CD4-positive, alpha-beta T cell treated with Interleukin-2 at 100 ng/mL for 4 hours (primary cell): Measurements from ENCODE around the gene PIK3C2G.

Experiments used
- DNase-seq: peaks from one replicate; pipeline ENCODE4 v3.0.0-alpha.2; 2020; ENCODE audit warnings: low spot score

Gene PIK3C2G

DNA sequence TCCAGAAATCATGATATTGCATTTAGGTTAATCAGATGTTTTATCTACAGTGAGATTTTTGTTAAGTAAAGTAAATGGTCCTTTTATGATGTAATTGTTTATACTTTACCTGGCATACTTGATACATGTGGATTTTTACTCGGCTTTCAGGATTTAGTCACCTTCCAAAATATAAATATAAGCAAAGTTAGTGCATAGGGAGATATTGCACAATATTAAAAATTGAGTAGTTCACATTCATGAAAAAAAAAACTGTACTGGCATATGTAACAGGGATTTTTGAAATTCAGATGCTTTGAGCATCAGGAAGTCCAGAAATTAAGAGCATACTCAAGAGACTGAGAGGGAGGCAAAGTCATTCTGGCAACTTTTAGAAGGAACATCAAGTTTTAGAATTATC, 303.0 kb downstream of the PIK3C2G start:
- no peak for DNase-seq

DNA sequence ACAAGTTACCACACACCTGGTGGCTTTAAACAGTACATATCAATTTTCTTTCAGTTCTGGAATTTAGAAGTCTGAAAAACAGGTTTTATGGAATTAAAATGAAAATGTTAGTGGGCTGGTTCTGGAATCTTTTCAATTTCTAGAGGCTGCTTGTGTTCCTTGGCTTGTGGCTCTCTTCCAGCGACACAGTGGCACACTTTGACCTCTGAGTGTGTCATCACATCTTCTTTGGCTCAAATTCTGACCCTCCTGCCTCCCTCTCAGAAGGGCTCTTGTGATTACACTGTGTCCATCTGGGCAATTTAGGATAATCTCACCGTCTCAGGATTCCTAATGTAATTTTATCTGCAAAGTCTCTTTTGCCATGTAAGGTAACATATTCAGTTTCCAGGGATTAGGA, 306.5 kb downstream of the PIK3C2G start:
- DNase-seq, result no peak

DNA sequence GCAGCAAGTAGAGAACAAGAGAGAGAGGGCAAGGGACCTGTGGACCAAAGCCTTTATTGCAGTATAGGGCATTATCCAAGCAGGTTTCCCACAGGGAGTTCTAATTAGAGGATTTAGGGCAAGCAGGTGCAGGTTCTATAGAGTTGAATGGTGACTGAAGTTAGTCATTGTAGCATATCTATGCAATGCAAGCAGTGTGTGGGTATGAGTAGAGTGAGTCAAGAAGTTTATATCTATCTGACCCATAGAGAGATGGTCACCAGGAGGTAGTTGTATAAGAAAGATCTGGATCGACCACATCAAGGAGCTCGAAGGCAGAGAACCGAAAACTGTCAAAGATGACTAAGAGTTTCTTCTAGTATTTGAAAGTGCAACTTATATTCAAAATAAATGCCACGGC, 309.2 kb downstream of the PIK3C2G start:
- no peak for DNase-seq

DNA sequence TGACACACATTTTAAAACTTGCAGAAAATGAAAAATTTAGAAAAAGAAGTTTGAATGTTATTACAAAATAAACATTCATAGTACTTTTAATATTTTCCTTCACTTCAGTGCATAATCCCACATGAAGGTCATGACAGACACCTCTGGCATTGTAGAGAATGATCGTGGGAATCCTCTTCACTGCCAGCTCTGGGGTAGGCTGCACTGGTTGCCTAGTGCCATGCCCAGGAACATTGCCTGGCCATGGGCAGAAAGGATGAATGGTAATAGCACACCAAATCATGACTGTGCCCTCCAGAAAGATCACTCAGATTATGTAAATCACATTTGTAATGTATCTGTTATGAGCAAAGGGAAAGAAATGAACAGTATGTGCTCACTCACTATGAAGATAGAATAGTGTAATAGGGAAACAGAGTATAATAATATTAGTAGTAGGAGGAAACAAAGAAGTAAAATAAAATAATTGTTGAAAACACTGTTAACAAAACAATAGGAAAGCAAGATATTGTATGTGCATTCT, 314.8 kb downstream of the PIK3C2G start:
- DNase-seq, result no peak

DNA sequence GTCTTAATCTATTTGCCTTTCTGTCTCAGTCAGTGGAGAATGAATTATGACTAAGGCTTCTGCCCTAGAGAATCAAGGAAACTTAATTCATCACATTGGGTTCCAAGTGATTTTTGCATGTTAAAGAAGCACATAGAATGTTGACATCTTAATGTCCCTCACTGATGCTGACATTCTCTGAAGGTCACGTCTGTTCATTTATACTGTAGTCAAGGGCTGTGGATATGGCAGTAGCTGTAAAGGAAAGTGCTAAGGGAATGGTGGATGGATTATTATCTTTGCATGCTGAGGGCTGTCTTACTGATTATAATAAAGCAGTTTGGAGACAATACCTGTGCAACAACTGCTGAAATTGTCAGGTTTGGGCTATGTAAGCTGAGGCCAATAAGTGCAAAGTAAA, 315.3 kb downstream of the PIK3C2G start:
- DNase-seq, result no peak

DNA sequence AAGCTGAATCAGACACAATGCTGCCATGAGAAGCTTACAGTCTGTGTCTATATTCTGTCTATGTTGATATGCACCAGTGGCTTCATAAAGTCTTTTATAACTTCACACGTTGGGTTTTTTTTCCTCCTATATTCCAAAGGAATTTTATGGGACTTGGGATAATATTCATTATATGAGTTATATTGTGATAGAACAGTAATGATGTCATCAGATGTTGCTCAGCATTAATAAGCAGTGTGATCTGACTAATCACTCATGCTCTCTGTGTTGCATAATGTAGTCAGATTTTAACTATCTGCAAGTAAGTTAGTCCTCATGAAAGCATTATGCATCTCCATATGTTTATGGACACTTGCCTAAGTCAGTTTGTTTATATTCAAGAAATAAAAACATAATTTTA, 316.9 kb downstream of the PIK3C2G start:
- DNase-seq, result no peak

DNA sequence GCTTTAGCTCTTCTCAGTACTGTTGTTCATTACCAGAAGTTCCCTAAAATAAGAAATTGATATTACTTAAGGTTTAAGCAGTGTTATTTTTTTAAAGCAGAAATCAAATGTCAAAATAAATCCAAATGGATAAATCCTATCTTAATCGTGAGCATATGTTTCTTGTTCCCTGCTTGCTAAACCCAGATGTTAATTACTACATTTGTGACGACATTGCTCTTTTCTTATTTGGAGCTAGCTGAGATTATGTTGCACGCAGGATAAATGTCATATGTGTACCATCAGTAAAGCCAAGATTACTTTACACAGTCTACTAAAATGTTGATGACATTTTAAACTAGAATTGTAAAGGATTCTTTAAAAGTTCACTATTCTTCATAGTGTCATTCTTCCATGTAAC, 319.0 kb downstream of the PIK3C2G start:
- DNase-seq, result no peak

DNA sequence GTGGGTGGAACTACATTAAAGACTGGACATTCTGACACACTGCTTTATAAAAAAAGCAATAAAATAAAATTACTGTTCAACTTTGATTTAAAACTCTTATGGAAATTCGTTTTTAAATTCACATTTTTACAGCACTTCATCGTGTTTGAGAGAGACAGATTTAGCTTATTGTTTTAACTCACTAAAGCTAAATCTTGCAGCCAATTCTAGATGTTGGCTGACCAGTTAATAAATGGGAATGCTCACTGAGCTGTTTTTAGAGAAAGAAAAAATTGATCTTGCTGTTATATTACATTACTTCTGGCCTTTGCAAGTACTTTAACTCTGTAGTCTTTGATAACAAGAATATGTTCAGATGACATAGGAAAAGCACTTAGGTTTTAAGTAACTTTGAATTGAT, 319.4 kb downstream of the PIK3C2G start:
- no peak for DNase-seq

DNA sequence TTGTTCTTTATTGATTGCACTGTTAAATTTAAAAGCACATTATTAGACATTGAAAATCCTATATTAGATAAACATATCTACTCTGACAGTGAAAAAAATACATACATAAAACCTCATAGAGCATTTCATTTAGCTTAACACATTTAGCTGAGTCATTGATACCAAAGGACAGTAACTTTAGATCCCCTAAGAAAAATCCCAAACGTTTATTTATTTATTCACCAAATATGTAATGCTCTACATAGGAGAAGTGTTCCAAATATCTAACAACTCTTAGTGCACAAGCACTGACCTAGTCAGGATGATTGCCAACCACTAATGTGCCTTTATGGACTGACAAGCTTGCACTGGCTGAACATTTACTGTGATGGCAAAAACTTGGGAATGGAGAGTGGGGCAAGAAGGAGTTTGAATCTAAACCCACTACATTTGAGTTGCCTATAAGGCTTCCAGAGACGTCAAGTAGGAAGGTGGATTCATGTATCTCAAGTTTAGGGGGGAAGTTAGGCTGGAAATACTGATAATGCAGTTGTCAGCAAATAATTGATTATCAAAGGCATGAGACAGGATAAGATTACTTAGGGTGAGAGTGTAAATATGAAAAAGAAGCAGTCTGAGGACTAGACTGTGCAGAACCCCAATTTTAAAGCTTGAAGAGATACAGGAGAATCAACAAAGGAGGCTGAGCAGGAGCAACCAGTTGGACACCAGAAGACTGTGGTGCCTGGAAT, 320.1 kb downstream of the PIK3C2G start:
- no peak for DNase-seq

DNA sequence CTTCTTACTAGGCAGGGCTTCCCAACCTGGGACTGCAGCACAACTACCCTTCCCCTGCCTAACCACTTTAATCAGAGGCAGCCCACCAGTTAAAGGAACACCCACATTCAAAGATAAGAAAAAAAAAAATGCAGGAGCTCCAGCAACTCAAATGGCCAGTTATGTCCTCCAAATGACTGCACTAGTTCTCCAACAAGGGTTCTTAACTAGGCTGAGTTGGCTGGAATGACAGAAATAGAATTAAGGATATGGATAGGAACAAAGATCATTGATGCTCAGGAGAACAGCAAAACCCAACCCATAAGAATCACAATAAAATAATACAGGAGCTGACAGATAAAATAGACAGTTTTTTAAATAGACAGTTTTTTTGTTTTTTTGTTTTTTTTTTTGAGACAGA, 322.3 kb downstream of the PIK3C2G start:
- no peak for DNase-seq

DNA sequence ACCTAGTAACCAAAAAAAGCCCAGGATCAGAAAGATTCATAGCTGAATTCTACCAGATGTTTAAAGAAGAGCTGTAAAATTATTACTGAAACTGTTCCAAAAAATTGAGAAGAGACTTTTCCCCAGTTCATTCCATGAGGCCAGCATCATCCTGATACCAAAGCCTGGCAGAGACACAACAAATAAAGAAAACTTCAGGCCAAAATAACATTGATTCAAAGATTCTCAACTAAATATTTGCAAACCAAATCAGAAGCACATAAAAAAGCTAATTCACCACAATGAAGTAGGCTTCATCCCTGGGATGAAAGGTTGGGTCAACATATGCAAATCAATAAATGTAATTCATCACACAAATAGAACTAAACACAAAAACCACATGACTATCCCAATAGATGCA, 325.3 kb downstream of the PIK3C2G start:
- no peak for DNase-seq

DNA sequence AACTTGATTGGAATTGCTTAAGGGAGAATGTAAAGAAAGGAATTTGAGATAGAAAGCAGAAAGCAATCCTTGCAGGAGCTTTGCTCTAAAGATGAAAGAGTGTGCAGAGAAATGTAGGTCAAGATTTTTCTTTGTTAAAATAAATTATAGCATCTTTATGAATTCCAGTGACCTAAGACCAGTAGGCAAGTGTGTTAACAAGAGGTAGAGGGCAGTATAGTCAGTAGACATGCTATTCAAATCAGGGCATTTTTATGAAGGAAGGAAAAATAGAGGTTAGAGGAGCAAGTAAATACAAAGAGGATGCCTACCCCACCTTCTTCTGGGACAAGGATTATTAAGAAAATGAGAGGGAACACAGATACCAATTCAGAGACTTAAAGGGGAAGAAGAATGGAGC, 328.0 kb downstream of the PIK3C2G start:
- DNase-seq, result no peak

DNA sequence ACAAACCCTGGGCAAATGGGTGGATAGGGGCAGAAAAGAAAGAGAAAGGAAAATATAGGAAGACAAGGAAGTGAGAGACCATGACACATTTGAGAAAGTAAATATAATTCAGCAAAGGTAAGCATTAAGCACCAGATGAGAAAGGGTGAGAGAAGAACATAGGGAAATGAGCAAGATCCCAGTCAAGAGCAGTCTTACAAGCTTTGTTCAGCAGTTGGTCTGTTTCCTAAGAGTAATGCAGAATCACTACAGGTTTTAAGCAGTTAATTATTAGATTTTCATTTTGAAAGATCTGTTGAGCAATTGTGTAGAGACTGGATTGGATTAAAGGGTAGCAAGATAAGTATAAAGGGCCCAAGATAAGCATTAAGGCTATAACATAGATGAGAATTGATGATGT, 330.2 kb downstream of the PIK3C2G start:
- no peak for DNase-seq

DNA sequence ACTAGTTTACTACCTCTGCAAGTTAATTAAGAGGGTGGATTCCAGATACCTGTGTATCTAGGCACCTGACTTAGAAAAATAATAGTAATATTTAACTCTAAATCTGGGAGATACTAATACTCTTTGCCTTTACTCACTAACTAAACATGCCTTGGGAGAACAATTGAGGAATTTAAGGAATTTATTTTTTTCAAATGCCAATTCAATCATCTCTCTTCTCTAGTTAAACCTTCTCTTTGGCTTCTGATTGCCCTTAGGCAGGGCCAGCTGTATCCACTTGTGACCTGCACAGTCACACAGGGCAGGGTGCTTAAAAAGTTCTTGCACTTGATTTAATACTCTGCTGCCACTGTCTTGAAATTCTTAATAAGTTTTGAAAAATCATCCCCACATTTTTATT, 334.1 kb downstream of the PIK3C2G start:
- DNase-seq, result no peak

DNA sequence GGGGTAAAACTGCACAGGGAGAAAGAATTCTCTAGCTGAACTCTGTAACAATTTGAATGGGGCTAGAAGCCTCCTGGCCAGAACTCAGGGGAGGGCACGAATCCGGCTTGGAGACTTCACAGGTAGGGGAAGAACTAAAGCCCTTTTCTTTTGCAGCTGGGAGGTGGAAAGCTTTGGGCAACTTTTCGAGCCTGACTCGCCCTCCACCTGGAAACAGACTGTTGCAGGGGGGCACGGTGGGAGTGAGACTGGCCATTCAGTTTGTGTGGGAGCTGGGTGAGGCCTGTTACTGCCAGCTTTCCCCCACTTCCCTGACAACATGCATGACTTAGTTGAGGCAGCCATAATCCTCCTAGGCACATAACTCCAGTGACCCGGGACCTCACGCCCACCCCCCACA, 340.6 kb downstream of the PIK3C2G start:
- DNase-seq, result no peak

DNA sequence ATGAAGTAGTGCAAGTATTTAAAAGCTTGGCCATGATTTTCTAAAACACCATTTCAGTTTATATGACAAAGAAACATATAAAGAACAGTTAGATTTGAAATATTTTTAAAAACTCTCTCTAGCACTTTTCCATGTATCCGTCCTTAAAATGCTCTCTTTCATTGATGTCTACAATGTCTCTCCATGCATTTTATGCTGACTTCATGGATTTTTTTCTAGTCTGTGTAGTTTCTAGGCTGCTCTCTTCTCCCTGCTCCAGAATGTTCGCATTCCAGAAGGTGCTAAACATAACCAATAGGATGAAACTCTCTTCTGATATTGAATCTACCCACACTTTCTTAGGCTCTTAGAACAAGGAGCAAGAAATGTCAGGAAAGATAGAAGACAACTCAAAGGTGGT, 351.7 kb downstream of the PIK3C2G start:
- no peak for DNase-seq

DNA sequence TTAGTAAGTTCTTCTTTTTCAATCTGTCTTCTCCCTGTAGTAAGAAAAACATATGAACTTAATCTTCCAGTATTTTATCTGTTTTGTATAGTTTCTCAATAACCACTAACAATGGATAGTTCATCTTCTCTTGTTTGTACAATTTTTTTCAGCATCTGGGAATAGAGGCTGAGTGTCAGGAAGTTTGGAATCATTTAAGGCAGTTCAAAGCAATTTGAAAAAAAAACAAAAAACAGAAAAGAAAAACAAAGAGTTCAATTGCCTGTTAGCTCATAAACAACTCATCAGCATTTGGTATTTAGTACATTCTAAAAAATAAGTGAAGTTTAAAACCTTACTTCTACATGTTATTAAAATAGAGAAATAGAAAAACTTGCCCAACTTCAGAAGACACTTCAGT, 359.7 kb downstream of the PIK3C2G start:
- DNase-seq, result no peak

DNA sequence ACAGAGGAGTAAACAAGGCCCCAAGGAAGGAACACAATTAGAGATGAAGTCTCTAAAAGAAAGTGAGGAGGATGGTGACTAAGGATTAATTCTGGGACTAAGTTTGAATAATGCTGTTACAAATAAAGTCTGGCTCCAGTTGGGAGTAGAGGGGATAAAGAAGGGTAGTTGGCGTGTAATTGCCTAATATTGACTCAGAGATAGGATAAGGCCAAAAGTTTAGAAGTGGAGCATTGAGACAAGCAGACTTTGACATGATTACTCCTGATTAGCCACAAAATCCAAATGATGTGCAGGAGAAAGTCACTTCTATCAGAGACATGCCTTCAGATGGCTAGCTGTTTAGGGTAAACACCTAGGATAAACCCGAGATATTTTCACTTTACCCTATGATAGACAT, 368.1 kb downstream of the PIK3C2G start:
- DNase-seq, result no peak

DNA sequence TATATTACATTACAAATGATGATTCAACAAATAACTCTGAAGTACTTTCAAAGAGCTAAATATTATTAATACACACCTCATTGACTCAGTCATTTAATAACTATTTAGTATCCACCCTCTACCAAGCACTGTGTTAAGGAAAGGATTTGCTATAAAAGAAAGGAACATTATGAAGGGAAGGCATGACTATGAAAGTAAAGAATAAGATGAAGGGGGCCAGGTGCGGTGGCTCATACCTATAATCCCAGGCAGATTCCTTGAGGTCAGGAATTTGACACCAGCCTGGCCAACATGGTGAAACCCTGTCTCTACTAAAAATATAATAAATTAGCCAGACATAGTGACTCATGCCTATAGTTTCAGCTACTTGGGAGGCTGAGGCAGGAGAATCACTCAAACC, 368.6 kb downstream of the PIK3C2G start:
- DNase-seq, result no peak

DNA sequence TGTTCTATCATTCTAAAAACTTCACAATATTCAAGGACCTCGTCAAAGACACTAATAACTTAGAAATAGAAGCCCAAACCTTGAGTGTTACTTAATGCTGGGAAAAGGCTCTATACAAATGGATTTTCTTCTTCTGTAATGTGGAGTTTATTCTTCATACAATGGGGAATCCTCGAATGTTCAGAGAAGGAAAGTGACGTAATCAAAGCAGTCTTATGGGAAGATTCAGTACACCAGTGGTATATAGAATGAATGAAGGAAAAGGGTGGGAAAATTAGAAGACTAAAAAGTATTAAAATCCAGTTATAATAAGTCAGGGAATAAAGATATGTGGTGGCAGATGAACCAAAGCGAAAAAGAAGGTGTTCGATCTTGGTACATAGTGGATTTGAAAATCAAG, 370.0 kb downstream of the PIK3C2G start:
- no peak for DNase-seq

DNA sequence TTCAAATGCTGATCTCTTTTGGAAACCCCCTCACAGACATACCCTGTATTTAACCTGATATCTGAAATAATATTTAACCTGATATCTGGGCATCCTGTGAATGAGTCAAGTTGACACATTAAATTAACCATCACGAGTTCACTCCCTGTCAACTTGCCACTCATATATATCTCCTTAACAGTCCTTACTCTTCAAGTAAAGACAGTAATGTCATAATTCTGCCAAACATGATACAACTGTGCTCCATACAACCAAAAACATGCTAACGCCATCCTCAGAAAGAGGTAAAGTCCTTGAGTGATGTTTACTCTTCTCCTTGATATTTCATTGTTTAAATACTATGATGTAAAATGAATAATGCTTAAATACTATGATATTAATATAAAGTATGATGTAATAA, 371.5 kb downstream of the PIK3C2G start:
- no peak for DNase-seq

DNA sequence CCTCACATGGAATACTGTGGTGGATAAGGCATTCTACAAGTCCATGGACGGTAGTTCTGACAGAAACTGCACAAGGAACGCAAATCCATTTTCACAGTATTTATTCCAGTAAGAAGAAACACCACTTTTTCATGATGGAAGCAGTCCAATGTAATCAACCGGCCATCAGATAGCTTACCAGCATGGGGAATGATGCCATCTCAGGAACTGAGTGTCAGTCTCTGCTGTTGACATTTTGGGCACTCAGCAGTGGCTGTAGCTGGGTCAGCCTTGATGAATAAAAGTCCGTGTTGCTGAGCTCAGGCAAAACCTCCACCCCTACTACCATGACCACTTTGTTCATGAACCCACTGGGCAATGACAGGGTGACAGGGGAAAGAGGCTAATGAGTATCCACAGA, 373.1 kb downstream of the PIK3C2G start:
- no peak for DNase-seq

DNA sequence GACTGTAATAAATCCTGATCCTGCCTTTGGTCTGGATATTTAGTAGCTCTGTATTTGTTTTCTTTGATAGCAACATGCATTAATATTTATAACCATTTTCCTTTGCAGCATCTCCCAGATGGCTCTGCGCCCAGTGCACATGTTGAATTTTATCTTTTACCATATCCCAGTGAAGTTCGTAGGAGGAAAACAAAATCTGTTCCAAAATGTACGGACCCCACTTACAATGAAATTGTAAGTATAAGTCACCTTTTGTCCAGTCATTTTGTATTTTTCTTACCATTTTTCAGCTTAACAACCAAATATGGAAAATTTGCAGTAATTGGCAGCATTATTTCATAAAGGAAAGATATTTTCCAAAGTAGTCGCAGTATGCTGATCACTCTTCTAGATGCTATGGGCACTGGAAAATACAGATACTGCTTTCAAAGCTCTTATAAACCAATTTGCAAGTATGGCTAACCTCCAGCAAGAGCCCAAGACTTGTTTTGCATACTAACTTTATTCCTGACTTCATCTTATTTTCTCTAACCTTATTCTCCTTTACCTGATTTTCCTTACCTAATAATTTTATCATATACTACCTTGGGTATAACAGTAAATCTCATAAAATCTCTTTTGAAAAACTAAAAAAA, 379.1 kb downstream of the PIK3C2G start:
- no peak for DNase-seq

DNA sequence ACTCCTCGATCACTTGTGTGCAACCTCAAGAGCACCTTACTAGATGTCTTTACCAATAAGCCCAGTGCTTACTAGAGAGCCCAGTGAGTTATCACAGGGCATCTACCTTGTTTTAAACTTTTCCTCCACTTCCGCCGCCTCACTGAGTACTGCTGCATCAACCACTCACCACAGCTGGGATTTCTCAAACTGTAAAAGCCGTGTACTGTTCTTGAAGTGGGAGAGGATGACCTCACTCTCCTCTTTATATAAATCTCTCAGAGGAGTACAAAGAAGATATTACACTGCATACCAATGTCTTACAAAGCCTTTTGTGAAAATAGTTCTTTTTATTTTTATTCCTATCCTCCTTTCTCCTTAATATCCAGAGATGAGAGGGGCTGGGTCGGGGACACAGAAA, 382.4 kb downstream of the PIK3C2G start:
- DNase-seq, result no peak
